Spleen (tissue), 7 donors: ENCODE results near the gene GPATCH2.

Experiments used
- CTCF ChIP-seq, 11 experiments: fragments of 200-600 bp in 7 of 11; fragments of 450-650 bp in 4 of 11; sonication (generic) in 4 of 11; IDR thresholded peaks in 8 of 11; conservative IDR thresholded peaks in 3 of 11; 1 replicate in 7 of 11; 2 replicates in 4 of 11; pipeline versions ENCODE4 v1.4.0 to v1.8.0; 2016 to 2021; ENCODE audit warnings: antibody characterized with exemption in 11 of 11, inconsistent platforms in 4 of 11, mild to moderate bottlenecking in 1 of 11
- POLR2A ChIP-seq, 3 donors: fragments of 450-650 bp; IDR thresholded peaks; one replicate each; pipeline ENCODE4 v1.5.1; 2017; ENCODE audit warnings: antibody characterized with exemption in 3 of 3, mild to moderate bottlenecking in 1 of 3
- donor health status: DM: no; HTN: no; CAD: no; lungs with moderate emphysema.
- donor health status: DM: no; HTN: no; CAD: no.
- donor health status: DM: no; HTN: no; CAD: no.

GRCh38 chr1:217552339-217552951 is 78.4 kb downstream of the GPATCH2 start:
- no peak for TF ChIP-seq CTCF (IDR thresholded peaks at IDR 0.05 in 8 of 11, conservative IDR thresholded peaks at IDR 0.05 in 3 of 11)
- no peak for TF ChIP-seq POLR2A (IDR thresholded peaks at IDR 0.05)
